Psoas muscle (tissue), 8 donors: Measurements from ENCODE around the gene CDK11A. TPM values are rescaled to one million over a fixed set of nuclear protein-coding genes. Genes with fewer than 3 reads are reported as not detected.
"Not testable (repeated sequence)": the region's sequence is repeated elsewhere in the genome, so short reads cannot be mapped to it uniquely, and the experiment has no call there.

Source experiments
- ATAC-seq, 4 donors: fragments of 200-7000 bp; cut with Tn5 transposase; one replicate each; pipeline ENCODE4 v1.9.1; 2020; ENCODE audit warnings: moderate library complexity in 3 of 4, mild to moderate bottlenecking in 2 of 4
- DNase-seq, 2 donors: peaks; one replicate each; pipeline ENCODE4 v3.0.0-alpha.2; 2020
- H3K27ac ChIP-seq: fragments of 200-600 bp; one replicate; pipeline ENCODE4 v1.8.0; 2022
- H3K27me3 ChIP-seq, 3 donors: fragments of 200-600 bp in 1 of 3; one replicate each; pipeline versions ENCODE4 v1.6.1 to v1.8.0; 2013 to 2022; ENCODE audit warnings: low read length in 2 of 3, mild to moderate bottlenecking in 2 of 3, moderate library complexity in 1 of 3; ENCODE audit not compliant: insufficient read depth in 3 of 3
- H3K36me3 ChIP-seq, 2 donors: fragments of 200-600 bp in 1 of 2; one replicate each; pipeline versions ENCODE4 v1.6.1 to v1.8.0; 2013 to 2022; ENCODE audit warnings: low read depth in 1 of 2, mild to moderate bottlenecking in 1 of 2, moderate library complexity in 1 of 2; ENCODE audit not compliant: insufficient read depth in 1 of 2
- H3K4me1 ChIP-seq: fragments of 200-600 bp; one replicate; pipeline ENCODE4 v1.8.0; 2022
- H3K4me3 ChIP-seq: fragments of 200-600 bp; one replicate; pipeline ENCODE4 v1.8.0; 2022; ENCODE audit warnings: mild to moderate bottlenecking
- H3K9me3 ChIP-seq: fragments of 200-600 bp; one replicate; pipeline ENCODE4 v1.8.0; 2022
- WGBS, 3 donors: extraction: QIAGEN DNeasy Blood & Tissue Kit; methylation state at CpG; one replicate each; pipeline versions ENCODE4 v1.1.6 to v1.1.7; 2013; 5-methylcytosine and 5-hydroxymethylcytosine counted together
- intact Hi-C, 2 donors: fragments of 100-400 bp; cut with DNase I; formaldehyde crosslinking; loops; one replicate each; pipeline versions ENCODE4 v1.11.0 to v1.14.2; 2022
- polyA plus RNA-seq, 3 donors: library from polyadenylated mRNA; stranded (reverse); fragments of 200-250 nt; gene quantifications; one replicate each; pipeline ENCODE4 v1.2.3, GENCODE V29; 2013
- total RNA-seq, 4 donors: library from RNA; stranded (reverse); fragmentation: NEBNext Ultra II Directional in 2 of 4; extraction: Animal tissue kit (Norgen Biotek cat#: 25700) in 2 of 4; gene quantifications; one replicate each; pipeline versions ENCODE4 v1.2.1 to v1.2.4, GENCODE V29; 2021 to 2023
- TF ChIP-seq, protein P1 (sequence below): fragments of 200-600 bp; IDR thresholded peaks from one replicate; pipeline ENCODE4 v1.8.0; 2022; ENCODE audit warnings: antibody characterized with exemption
- donor health status: healthy with polysubstance abuse.
- donor health status: DM: no; HTN: no; CAD: no; lungs with moderate emphysema.
- donor health status: Bipolar disorder and iron deficiency.
- donor health status: healthy.
- donor health status: DM: yes; HTN: yes; CAD: no.
- donor health status: DM: no; HTN: no; CAD: no.
- donor health status: DM: no; HTN: no; CAD: no.
- donor health status: DM: yes; HTN: yes; CAD: no.

The CDK11A gene
- total and polyA plus RNA-seq, 7 donors = 15.9 to 36.6 (median 20.4) TPM

DNA sequence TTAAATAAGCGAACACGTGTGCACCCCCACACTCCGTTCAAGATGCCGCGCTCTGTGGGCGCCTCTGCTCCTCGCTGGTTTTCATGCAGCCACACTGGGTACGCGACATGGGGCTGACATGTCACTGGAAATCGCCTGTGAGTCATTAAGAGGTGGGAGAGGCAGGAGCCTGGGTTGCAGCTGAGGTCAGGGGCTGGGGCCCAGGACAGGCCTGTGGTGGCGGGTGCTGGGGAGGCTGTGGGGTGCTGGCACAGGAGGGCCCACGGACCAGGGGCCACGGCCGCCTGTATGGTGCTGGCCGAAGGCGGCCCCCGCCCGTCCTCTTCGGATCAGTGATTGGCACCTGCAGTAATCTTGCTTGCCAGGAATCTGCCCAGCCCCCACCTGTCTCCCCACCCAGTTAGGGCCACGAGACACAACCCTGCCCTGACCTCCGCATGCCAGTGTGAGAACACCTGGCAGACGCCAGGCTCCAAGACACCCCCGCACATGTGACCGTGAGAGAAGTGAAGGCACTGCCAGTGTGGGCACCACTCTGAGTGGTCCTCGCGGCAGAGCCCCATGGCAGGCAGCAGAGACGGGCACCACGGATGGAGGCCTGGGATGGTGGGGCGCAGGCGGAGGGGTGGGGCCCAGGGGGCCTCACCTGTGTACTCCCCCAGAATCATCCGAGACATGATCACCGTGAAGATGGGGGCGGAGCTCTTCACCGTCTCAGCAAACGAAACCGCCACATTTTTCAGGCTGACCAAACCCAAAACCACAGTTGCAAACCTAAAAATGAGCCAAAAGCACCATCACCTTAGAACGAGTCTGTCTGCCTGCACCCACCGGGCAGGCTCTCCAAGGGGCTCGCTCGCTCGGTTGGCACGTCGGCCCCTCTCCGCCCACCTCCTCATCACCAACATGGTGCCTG, 13.8 kb upstream of the CDK11A start:
- H3K36me3 ChIP-seq = peaks cover 0 to 35% of the 10 kb centered on the region in 2 donors
- ATAC-seq = peak in 2 of 4 donors; percentile 26 to 31
- H3K27ac ChIP-seq, H3K4me3 ChIP-seq, H3K9me3 ChIP-seq, H3K27me3 ChIP-seq, intact Hi-C loops, H3K4me1 ChIP-seq, DNase-seq: not testable (repeated sequence)
- 80 to 85% (median 82%) methylated on average over 10 to 33 of the region's 44 CpGs for WGBS, 3 donors

- ATAC-seq (no peak), DNase-seq (no peak)
- Histone ChIP-seq H3K9me3 (no peaks in the 10 kb centered on the region), H3K27me3 (no peaks in the 10 kb centered on the region), H3K36me3 (peaks cover 0 to 56% of the 10 kb centered on the region in 2 donors), H3K4me3 (no peak overlapping the region), H3K4me1 (peaks cover 5% of the 10 kb centered on the region), H3K27ac (no peak overlapping the region)
- TF ChIP-seq, protein P1, sequence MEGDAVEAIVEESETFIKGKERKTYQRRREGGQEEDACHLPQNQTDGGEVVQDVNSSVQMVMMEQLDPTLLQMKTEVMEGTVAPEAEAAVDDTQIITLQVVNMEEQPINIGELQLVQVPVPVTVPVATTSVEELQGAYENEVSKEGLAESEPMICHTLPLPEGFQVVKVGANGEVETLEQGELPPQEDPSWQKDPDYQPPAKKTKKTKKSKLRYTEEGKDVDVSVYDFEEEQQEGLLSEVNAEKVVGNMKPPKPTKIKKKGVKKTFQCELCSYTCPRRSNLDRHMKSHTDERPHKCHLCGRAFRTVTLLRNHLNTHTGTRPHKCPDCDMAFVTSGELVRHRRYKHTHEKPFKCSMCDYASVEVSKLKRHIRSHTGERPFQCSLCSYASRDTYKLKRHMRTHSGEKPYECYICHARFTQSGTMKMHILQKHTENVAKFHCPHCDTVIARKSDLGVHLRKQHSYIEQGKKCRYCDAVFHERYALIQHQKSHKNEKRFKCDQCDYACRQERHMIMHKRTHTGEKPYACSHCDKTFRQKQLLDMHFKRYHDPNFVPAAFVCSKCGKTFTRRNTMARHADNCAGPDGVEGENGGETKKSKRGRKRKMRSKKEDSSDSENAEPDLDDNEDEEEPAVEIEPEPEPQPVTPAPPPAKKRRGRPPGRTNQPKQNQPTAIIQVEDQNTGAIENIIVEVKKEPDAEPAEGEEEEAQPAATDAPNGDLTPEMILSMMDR = no peak
- WGBS, 3 donors = 89 to 91% (median 89%) methylated on average over 10 to 17 of the region's 17 CpGs
- intact Hi-C loops = no loop called here
Observed at GRCh38 chr1:1732381-1732780, 8.2 kb upstream of the CDK11A start.

DNA sequence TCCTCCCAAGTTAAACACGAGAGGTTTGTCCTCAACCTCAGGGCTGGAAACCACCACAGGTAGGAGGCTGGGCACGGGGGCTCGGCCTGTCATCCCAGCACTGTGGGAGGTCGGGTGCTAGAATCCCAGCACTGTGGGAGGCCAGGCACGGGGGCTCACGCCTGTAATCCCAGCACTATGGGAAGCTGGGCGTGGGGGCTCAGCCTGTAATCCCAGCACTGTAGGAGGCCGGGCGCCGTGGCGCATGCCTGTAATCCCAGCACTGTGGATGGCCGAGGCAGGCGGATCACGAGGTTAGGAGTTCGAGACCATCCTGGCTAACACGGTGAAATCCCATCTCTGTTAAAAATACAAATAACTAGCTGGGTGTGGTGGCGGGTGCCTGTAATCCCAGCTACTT, 6.7 kb upstream of the CDK11A start:
- H3K36me3 ChIP-seq = peaks cover 0 to 48% of the 10 kb centered on the region in 2 donors
- H3K4me1 ChIP-seq = peaks cover 10% of the 10 kb centered on the region
- no peak overlapping the region for H3K27ac ChIP-seq
- no peaks in the 10 kb centered on the region for H3K27me3 ChIP-seq
- H3K4me3 ChIP-seq = no peak overlapping the region
- TF ChIP-seq, protein P1 = no peak
- intact Hi-C loops = no loop called here
- ATAC-seq (no peak), DNase-seq (no peak)
- WGBS, 3 donors = 89 to 94% (median 93%) methylated on average over 14 to 17 of the region's 17 CpGs
- no peaks in the 10 kb centered on the region for H3K9me3 ChIP-seq

- ATAC-seq, H3K4me1 ChIP-seq, H3K27ac ChIP-seq, H3K4me3 ChIP-seq, intact Hi-C loops, H3K27me3 ChIP-seq, H3K9me3 ChIP-seq, DNase-seq: not testable (repeated sequence)
- WGBS, 3 donors = 91% methylated on average over 9 of the region's 13 CpGs; no CpG with 5 or more reads in 2 of the 3 donors
- H3K36me3 ChIP-seq = peaks cover 0 to 46% of the 10 kb centered on the region in 2 donors
Observed at GRCh38 chr1:1730230-1730629, 6.1 kb upstream of the CDK11A start.

DNA sequence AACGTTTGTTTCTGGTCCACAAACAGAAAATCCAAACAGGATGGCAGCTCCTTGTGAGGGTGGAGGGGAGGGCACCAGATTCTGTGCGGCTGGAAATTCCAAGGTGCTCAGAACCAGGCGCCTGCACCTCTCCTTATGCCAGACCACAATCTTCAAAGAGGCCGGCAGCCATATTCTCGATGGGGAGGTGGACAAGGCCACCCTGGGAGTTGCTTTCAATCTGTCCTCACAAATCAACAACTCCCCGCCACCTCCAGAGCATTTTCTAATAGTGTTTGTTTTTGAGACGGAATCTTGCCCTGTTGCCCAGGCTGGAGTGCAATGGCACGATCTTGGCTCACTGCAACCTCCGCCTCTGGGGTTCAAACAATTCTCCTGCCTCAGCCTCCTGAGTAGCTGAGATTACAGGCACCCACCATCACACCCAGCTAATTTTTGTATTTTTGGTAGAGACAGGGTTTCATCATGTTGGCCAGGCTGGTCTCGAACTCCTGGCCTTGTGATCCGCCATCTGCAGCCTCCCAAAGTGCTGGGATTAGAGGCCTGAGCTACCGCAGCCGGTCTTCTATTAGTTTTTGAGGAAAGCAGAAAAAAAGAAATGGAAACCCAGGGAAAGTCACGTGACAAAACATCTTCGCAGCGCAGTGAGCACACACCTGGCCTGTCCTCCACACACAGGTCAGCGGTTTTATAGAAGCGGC, 5.1 kb upstream of the CDK11A start:
- not testable (repeated sequence) for H3K27ac ChIP-seq, H3K4me1 ChIP-seq, DNase-seq, H3K9me3 ChIP-seq, ATAC-seq, H3K27me3 ChIP-seq, H3K4me3 ChIP-seq
- intact Hi-C loops = loop anchor here in 1 of 2 donors (1.0 kb wide), 1 partner anchor 64 kb away; no protein-coding TSS in a partner anchor
- 87 to 94% (median 90%) methylated on average over 9 to 17 of the region's 18 CpGs for WGBS, 3 donors
- H3K36me3 ChIP-seq = peaks cover 0 to 40% of the 10 kb centered on the region in 2 donors

- 43 to 67% (median 47%) methylated on average over 7 to 14 of the region's 14 CpGs for WGBS, 3 donors
- peak in 1 of 4 donors; percentile 38 for ATAC-seq
- peaks cover 0 to 32% of the 10 kb centered on the region in 2 donors for H3K36me3 ChIP-seq
- not testable (repeated sequence) for H3K4me3 ChIP-seq, DNase-seq, H3K9me3 ChIP-seq, H3K27me3 ChIP-seq, H3K4me1 ChIP-seq
- peak overlapping the region; percentile 62 for H3K27ac ChIP-seq
- intact Hi-C loops = loop anchor here in 1 of 2 donors (1.0 kb wide), 1 partner anchor 63 kb away; no protein-coding TSS in a partner anchor
Observed at GRCh38 chr1:1728308-1729005, 4.3 kb upstream of the CDK11A start.

DNA sequence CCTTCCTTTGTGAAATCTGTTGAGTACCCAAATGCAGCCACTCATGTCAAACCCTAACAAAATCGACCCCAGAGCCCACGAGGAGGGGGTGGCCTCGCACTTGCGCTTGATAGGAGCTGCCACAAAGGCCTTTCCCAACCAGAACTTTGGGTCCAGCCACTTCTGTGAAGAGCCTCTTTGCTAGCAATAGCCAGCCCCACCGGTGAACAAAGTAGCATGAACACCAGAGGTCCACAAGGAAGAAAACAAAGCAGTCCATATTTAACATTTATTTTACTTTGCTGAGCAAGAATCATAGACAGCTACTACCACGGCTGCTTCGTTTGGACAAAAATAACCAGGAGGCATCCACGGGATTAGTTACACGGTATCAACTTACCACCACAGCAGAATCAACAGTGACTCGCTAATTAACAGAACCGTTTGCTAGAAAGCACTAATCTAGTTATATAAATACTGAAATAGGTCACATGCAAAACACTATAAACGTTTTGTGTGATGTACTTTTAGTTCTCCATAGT, 3.0 kb upstream of the CDK11A start:
- peak in 2 of 4 donors; percentile 55 to 59 for ATAC-seq
- Histone ChIP-seq H3K27ac (peak overlapping the region; percentile 76), H3K36me3 (peaks cover 0 to 19% of the 10 kb centered on the region in 2 donors)
- DNase-seq, intact Hi-C loops, H3K4me1 ChIP-seq, H3K4me3 ChIP-seq, H3K27me3 ChIP-seq, H3K9me3 ChIP-seq: not testable (repeated sequence)
- WGBS, 3 donors = 24 to 44% (median 44%) methylated on average over 6 to 11 of the region's 12 CpGs

DNA sequence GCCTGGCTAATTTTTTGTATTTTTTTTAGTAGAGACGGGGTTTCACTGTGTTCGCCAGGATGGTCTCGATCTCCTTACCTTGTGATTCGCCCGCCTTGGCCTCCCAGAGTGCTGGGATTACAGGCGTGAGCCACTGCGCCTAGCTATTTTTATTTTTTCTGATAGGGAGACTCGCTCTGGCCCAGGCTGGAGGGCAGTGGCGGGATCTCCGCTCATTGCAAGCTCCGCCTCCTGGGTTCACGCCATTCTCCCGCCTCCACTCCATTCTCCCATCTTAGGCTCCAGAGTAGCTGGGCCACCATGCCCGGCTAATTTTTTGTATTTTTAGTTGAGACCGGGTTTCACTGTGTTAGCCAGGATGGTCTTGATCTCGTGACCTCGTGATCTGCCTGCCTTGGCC, 1.9 kb upstream of the CDK11A start:
- H3K4me3 ChIP-seq, H3K9me3 ChIP-seq, ATAC-seq, intact Hi-C loops, DNase-seq, H3K27me3 ChIP-seq: not testable (repeated sequence)
- peaks cover 12% of the 10 kb centered on the region for H3K4me1 ChIP-seq
- H3K36me3 ChIP-seq = peaks cover 0 to 18% of the 10 kb centered on the region in 2 donors
- H3K27ac ChIP-seq = peak overlapping the region; percentile 76
- 94 to 97% (median 94%) methylated on average over 15 to 17 of the region's 17 CpGs for WGBS, 3 donors
